HCT116 (cell line): Measurements from ENCODE around the gene KRIT1. TPM values are rescaled to one million over a fixed set of nuclear protein-coding genes. Genes with fewer than 3 reads are reported as not detected.

Experiments used
- ATAC-seq: fragments of 200-7000 bp; cut with Tn5 transposase; 2 replicates; pipeline ENCODE4 v1.9.1; 2020; ENCODE audit warnings: mild to moderate bottlenecking, moderate library complexity
- BruUV-seq: library from RNA; stranded (reverse); fragments of 400-500 nt; replicated peaks from 2 replicates; lab custom pipeline; 2021; lab: Mats Ljungman, UMichigan
- CTCF ChIA-PET: fragments of 300-600 bp; sonication (Branson Sonifier 250); formaldehyde crosslinking; loops from one replicate; lab custom pipeline; 2021; ENCODE audit warnings: antibody characterized with exemption; lab: Charles Lee
- POLR2A ChIA-PET: fragments of 300-600, 350-600 bp; sonication (Branson Sonifier 250); formaldehyde crosslinking; loops from one replicate; lab custom pipeline; 2021; ENCODE audit warnings: antibody characterized with exemption; lab: Charles Lee
- RAD21 ChIA-PET, 2 experiments: fragments of 300-600 bp; sonication (Branson Sonifier 250); formaldehyde crosslinking; loops; one replicate each; lab custom pipeline; 2023; ENCODE audit warnings: low total read pairs in 2 of 2; ENCODE audit not compliant: uncharacterized antibody in 2 of 2, unreplicated experiment in 2 of 2, low non-redundant PET in 1 of 2; lab: Charles Lee
- DNase-seq: peaks from one replicate; pipeline ENCODE4 v3.0.0-alpha.2; 2010; ENCODE audit warnings: low read depth, low spot score
- H2AFZ ChIP-seq: fragments of 200-600 bp; shearing (Covaris generic), sonication (generic); 2 replicates; pipeline ENCODE4 v1.6.1; 2017; ENCODE audit warnings: low read depth, mixed run types, mixed read lengths, antibody characterized with exemption, low read length; ENCODE audit not compliant: poor library complexity, severe bottlenecking
- H3K27ac ChIP-seq: 2 replicates; pipeline ENCODE4 v1.5.1; 2012; ENCODE audit warnings: low read depth, low read length
- H3K27me3 ChIP-seq: fragments of 200-600 bp; sonication (generic); 2 replicates; pipeline ENCODE4 v1.6.1; 2016; ENCODE audit warnings: mixed run types, low read length, mixed read lengths; ENCODE audit not compliant: insufficient read depth
- H3K36me3 ChIP-seq, 2 experiments: fragments of 200-500 bp in 1 of 2; fragments of 200-600 bp in 1 of 2; sonication (Bioruptor generic) in 1 of 2; sonication (generic) in 1 of 2; 2 replicates each; pipeline versions ENCODE4 v1.5.1 to v1.6.1; 2014 to 2016; ENCODE audit warnings: low read length in 2 of 2, inconsistent platforms in 1 of 2, mixed read lengths in 1 of 2, mixed run types in 1 of 2; ENCODE audit not compliant: insufficient read depth in 2 of 2, control insufficient read depth in 1 of 2
- H3K4me1 ChIP-seq, 2 experiments: fragments of 200-600 bp in 1 of 2; sonication (generic) in 1 of 2; 2 replicates each; pipeline versions ENCODE4 v1.5.1 to v1.6.1; 2012 to 2017; ENCODE audit warnings: low read length in 2 of 2, inconsistent platforms in 1 of 2, mild to moderate bottlenecking in 1 of 2, mixed read lengths in 1 of 2, mixed run types in 1 of 2, moderate library complexity in 1 of 2; ENCODE audit not compliant: insufficient read depth in 2 of 2, control insufficient read depth in 1 of 2
- H3K4me2 ChIP-seq: fragments of 200-600 bp; sonication (generic); 2 replicates; pipeline ENCODE4 v1.6.1; 2017; ENCODE audit warnings: mixed run types, low read length, mixed read lengths
- H3K4me3 ChIP-seq, 2 experiments: fragments of 200-600 bp in 1 of 2; sonication (generic) in 1 of 2; replicated peaks in 1 of 2; 2 replicates each; pipeline ENCODE4 v1.5.1; 2011 to 2016; ENCODE audit warnings: low read length in 2 of 2, control low read depth in 1 of 2, low read depth in 1 of 2, mild to moderate bottlenecking in 1 of 2, mixed read lengths in 1 of 2, mixed run types in 1 of 2
- H3K79me2 ChIP-seq: fragments of 200-600 bp; sonication (generic); 2 replicates; pipeline ENCODE4 v1.6.1; 2017; ENCODE audit warnings: mild to moderate bottlenecking, mixed run types, low read length, moderate library complexity, mixed read lengths; ENCODE audit not compliant: insufficient read depth
- H3K9ac ChIP-seq: fragments of 200-600 bp; sonication (generic); 2 replicates; pipeline ENCODE4 v1.6.1; 2016; ENCODE audit warnings: low read length, mixed read lengths
- H3K9me2 ChIP-seq: fragments of 200-600 bp; sonication (generic), shearing (Covaris generic); 2 replicates; pipeline ENCODE4 v1.6.1; 2017; ENCODE audit warnings: mixed run types, mild to moderate bottlenecking, moderate library complexity; ENCODE audit not compliant: insufficient read depth
- H3K9me3 ChIP-seq, 2 experiments: fragments of 200-500 bp in 1 of 2; fragments of 200-600 bp in 1 of 2; sonication (Bioruptor generic) in 1 of 2; sonication (generic) in 1 of 2; 2 replicates each; pipeline ENCODE4 v1.6.1; 2014 to 2017; ENCODE audit warnings: low read length in 2 of 2, mixed read lengths in 2 of 2, inconsistent platforms in 1 of 2, low read depth in 1 of 2, mild to moderate bottlenecking in 1 of 2, mixed run types in 1 of 2, moderate library complexity in 1 of 2; ENCODE audit not compliant: control insufficient read depth in 1 of 2, insufficient read depth in 1 of 2
- H4K20me1 ChIP-seq: fragments of 200-600 bp; sonication (generic), shearing (Covaris generic); 2 replicates; pipeline ENCODE4 v1.6.1; 2017; ENCODE audit warnings: mixed run types, mild to moderate bottlenecking, moderate library complexity; ENCODE audit not compliant: insufficient read depth
- ATF3 ChIP-seq: IDR thresholded peaks from 2 replicates; pipeline ENCODE4 v1.6.1; 2012
- EZH2 ChIP-seq: fragments of 200-600 bp; sonication (generic); IDR thresholded peaks from 2 replicates; pipeline ENCODE4 v1.6.1; 2017; ENCODE audit warnings: antibody characterized with exemption, mixed run types
- EZH2phosphoT487 ChIP-seq: fragments of 200-600 bp; IDR thresholded peaks from 2 replicates; pipeline ENCODE4 v1.6.1; 2018; ENCODE audit warnings: antibody characterized with exemption, borderline replicate concordance
- JUND ChIP-seq: IDR thresholded peaks from 2 replicates; pipeline ENCODE4 v1.6.1; 2012
- MAX ChIP-seq: IDR thresholded peaks from 2 replicates; pipeline ENCODE4 v1.6.1; 2012
- REST ChIP-seq: IDR thresholded peaks from 2 replicates; pipeline ENCODE4 v1.6.1; 2012; ENCODE audit warnings: low read depth
- SRF ChIP-seq: IDR thresholded peaks from 2 replicates; pipeline ENCODE4 v1.6.1; 2012; ENCODE audit warnings: low read depth
- TCF7L2 ChIP-seq: IDR thresholded peaks from 2 replicates; pipeline ENCODE4 v1.7.0; 2011; ENCODE audit warnings: borderline replicate concordance, inconsistent platforms; ENCODE audit not compliant: insufficient read depth, insufficient read length; ENCODE audit errors: extremely low read depth
- YY1 ChIP-seq: IDR thresholded peaks from 2 replicates; pipeline ENCODE4 v1.6.1; 2011; ENCODE audit warnings: low read length, low read depth, moderate library complexity, mild to moderate bottlenecking; ENCODE audit not compliant: insufficient replicate concordance; ENCODE audit errors: extremely low read depth
- intact Hi-C: fragments of 100-400 bp; cut with micrococcal nuclease; formaldehyde crosslinking; loops from 2 replicates; pipeline ENCODE4 v1.10.0; 2022
- total RNA-seq: library from RNA; stranded (reverse); gene quantifications from one replicate; pipeline ENCODE4 v1.2.1, GENCODE V29; 2021; ENCODE audit not compliant: unreplicated experiment

KRIT1 gene
- total RNA-seq, 1 experiment from 2014 or later, result 32.4 TPM

- intact Hi-C loops, result no loop called here
These were observed 15.2 kb downstream of the KRIT1 start for GRCh38 chr7:92230547-92230946.

More at GRCh38 chr7:92230547-92230946, 15.2 kb downstream of the KRIT1 start:
- RAD21 ChIA-PET, result no interaction called here
- no peaks in the 10 kb centered on the region for H3K79me2 ChIP-seq
- H3K9me3 ChIP-seq, result no peaks in the 10 kb centered on the region
- BruUV-seq, result no TSS peak
- TF ChIP-seq EZH2, result no peak
- TF ChIP-seq SRF, result no peak
- TF ChIP-seq ATF3, result no peak
- no peak for TF ChIP-seq MAX
- TF ChIP-seq EZH2phosphoT487, result no peak
- TF ChIP-seq REST, result no peak
- no peak for TF ChIP-seq TCF7L2
- TF ChIP-seq YY1, result no peak
- no peak for TF ChIP-seq JUND
- no peak overlapping the region for H3K9ac ChIP-seq
- H3K36me3 ChIP-seq, result peaks cover 11 to 12% of the 10 kb centered on the region in 2 experiments; a peak in 3 of 4 replicates
- H3K27ac ChIP-seq, result no peak overlapping the region
- no peaks in the 10 kb centered on the region for H3K27me3 ChIP-seq
- no peak overlapping the region for H3K4me2 ChIP-seq
- DNase-seq, result no peak
- H2AFZ ChIP-seq, result no peak overlapping the region
- ATAC-seq, result no peak
- H3K4me3 ChIP-seq, result no peak overlapping the region
- no peaks in the 10 kb centered on the region for H3K9me2 ChIP-seq
- H3K4me1 ChIP-seq, result no peaks in the 10 kb centered on the region
- CTCF ChIA-PET, result no interaction called here
- POLR2A ChIA-PET, result no interaction called here
- no peaks in the 10 kb centered on the region for H4K20me1 ChIP-seq
